Karpas-422 (cell line): ENCODE data around the gene RNASET2. TPM values are rescaled to one million over a fixed set of nuclear protein-coding genes. Genes with fewer than 3 reads are reported as not detected.
"Not testable (repeated sequence)": the region's sequence is repeated elsewhere in the genome, so short reads cannot be mapped to it uniquely, and the experiment has no call there.

Source experiments
- DNase-seq: peaks from one replicate; pipeline ENCODE4 v3.0.0-alpha.2; 2015
- H2AFZ ChIP-seq: fragments of 200-600 bp; sonication (generic); 2 replicates; pipeline ENCODE4 v1.6.1; 2014; ENCODE audit warnings: antibody characterized with exemption, low read length, mixed read lengths
- H3K27ac ChIP-seq: fragments of 200-600 bp; sonication (generic); 2 replicates; pipeline ENCODE4 v1.5.1; 2014; ENCODE audit warnings: mild to moderate bottlenecking, low read length, moderate library complexity
- H3K27me3 ChIP-seq: fragments of 200-600 bp; sonication (generic); 2 replicates; pipeline ENCODE4 v1.6.1; 2014; ENCODE audit warnings: low read length, mixed read lengths
- H3K36me3 ChIP-seq: fragments of 200-600 bp; sonication (generic); 2 replicates; pipeline ENCODE4 v1.6.1; 2014; ENCODE audit warnings: low read length, mixed read lengths; ENCODE audit not compliant: insufficient read depth
- H3K4me1 ChIP-seq: fragments of 200-600 bp; sonication (generic); 2 replicates; pipeline ENCODE4 v1.6.1; 2014; ENCODE audit warnings: mild to moderate bottlenecking, low read length, mixed read lengths
- H3K4me2 ChIP-seq: fragments of 200-600 bp; sonication (generic); 2 replicates; pipeline ENCODE4 v1.6.1; 2014; ENCODE audit warnings: low read length, low read depth, mild to moderate bottlenecking; ENCODE audit not compliant: poor library complexity, severe bottlenecking
- H3K4me3 ChIP-seq: fragments of 200-600 bp; sonication (generic); 2 replicates; pipeline ENCODE4 v1.5.1; 2014; ENCODE audit warnings: mild to moderate bottlenecking, antibody characterized with exemption, low read length, mixed read lengths
- H3K79me2 ChIP-seq: fragments of 200-600 bp; sonication (generic); 2 replicates; pipeline ENCODE4 v1.6.1; 2014; ENCODE audit warnings: mild to moderate bottlenecking, low read length, mixed read lengths
- H3K9ac ChIP-seq: fragments of 200-600 bp; sonication (generic); 2 replicates; pipeline ENCODE4 v1.6.0; 2014; ENCODE audit warnings: low read length
- H3K9me2 ChIP-seq: fragments of 200-600 bp; sonication (generic), shearing (Covaris generic); replicated peaks from 2 replicates; pipeline ENCODE4 v1.6.0; 2014; ENCODE audit warnings: mild to moderate bottlenecking, low read length, moderate library complexity; ENCODE audit not compliant: insufficient read depth
- H3K9me3 ChIP-seq: fragments of 300-700, 200-600 bp; sonication (generic); 2 replicates; pipeline ENCODE4 v1.6.1; 2014; ENCODE audit warnings: low read length, mixed read lengths
- H4K20me1 ChIP-seq: fragments of 200-600 bp; sonication (generic); 2 replicates; pipeline ENCODE4 v1.6.1; 2014; ENCODE audit warnings: mild to moderate bottlenecking, antibody characterized with exemption, low read length, low read depth; ENCODE audit not compliant: insufficient read depth
- total RNA-seq: library from RNA; depleted of rRNA; stranded (reverse); fragments of >200 nt; shearing (Covaris generic); gene quantifications from 2 replicates; pipeline ENCODE4 v1.2.3, GENCODE V29; 2014; ENCODE audit warnings: low replicate concordance

Gene RNASET2
- total RNA-seq, 1 experiment from 2014 or later = 147 TPM

DNA sequence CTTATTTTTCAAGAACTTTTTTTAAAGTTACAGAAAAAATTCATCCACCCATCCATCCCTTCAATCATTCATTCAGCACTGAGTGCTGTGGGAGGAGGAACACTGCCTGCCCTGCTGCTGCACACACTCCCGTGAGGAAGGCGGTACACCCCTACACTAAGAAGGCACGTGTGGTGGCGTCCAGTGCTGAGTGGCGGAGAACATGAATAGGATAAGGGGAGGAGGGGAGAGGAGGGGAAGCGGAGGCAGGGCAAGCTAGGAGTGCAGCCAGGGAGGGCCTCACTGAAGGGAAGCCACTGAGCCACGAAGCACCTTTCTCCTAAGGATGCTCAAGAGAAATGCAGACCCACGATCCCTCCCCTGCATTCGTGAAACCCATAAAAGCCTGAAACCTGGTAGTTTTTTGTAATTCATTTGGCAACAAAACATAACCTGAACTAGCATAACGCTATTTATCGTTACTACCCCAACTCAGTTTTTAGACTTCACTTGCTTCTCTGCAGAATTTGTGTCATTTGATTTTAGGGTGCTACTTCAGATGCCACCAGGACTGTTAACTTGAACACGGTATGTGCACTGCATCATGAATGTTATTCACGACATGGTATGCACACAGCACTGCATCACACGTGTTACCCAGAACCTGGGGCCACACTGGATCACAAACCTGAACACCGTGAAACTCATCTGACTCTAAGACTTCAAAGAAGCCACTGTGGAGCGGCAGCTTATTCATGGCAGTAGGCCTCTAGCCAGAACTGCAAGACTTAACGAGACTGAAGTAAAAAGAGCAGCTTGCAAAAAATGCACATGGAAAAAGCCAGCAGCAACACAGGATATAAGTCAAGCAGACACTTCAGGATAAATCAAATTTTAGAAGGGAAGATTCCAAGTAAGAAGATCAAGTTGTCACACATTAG lies 3.5 kb downstream of the RNASET2 start:
- no peak for DNase-seq

GRCh38 chr6:166952121-166952520 lies 4.2 kb downstream of the RNASET2 start:
- Histone ChIP-seq H3K79me2 (peaks cover 29% of the 10 kb centered on the region), H4K20me1 (no peaks in the 10 kb centered on the region), H3K4me1 (peaks cover 48% of the 10 kb centered on the region), H2AFZ (no peak overlapping the region), H3K27ac (0 out of 2 replicates have a peak overlapping the region, but pooled peaks have one; percentile 40), H3K9me2 (no peaks in the 10 kb centered on the region), H3K4me3 (no peak overlapping the region), H3K9ac (peak overlapping the region; percentile 33; the same call in 1 of the 2 replicates), H3K36me3 (peaks cover 3% of the 10 kb centered on the region; the same call in 1 of the 2 replicates), H3K27me3 (no peaks in the 10 kb centered on the region), H3K9me3 (no peaks in the 10 kb centered on the region), H3K4me2 (peak overlapping the region; percentile 61)
- DNase-seq = no peak

More for the DNA sequence above, 3.5 kb downstream of the RNASET2 start:
- H3K4me3 ChIP-seq = no peak overlapping the region
- no peaks in the 10 kb centered on the region for H3K27me3 ChIP-seq
- H3K9ac ChIP-seq = no peak overlapping the region
- peaks cover 29% of the 10 kb centered on the region for H3K79me2 ChIP-seq
- peaks cover 3% of the 10 kb centered on the region; the same call in 1 of the 2 replicates for H3K36me3 ChIP-seq
- no peaks in the 10 kb centered on the region for H4K20me1 ChIP-seq
- no peaks in the 10 kb centered on the region for H3K9me2 ChIP-seq
- H3K9me3 ChIP-seq = no peaks in the 10 kb centered on the region
- H3K4me2 ChIP-seq = no peak overlapping the region
- peaks cover 55% of the 10 kb centered on the region for H3K4me1 ChIP-seq
- H2AFZ ChIP-seq = no peak overlapping the region
- no peak overlapping the region for H3K27ac ChIP-seq

DNA sequence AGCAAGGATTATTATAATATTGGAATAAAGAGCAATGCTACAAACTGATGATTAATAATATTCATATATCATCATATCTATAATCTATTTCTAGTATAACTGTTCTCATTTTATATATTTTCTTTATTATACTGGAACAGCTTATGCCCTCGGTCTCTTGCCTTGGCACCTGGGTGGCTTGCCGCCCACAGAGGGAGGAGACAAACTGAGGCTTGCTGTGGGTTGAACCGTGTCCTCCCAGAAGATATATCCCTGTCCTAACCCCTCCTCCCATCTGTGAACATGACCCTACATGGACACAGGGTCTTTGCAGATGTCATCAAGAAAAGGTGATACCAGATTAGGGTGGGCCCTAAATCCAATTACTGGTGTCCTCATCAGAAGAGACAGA lies 4.7 kb downstream of the RNASET2 start:
- Histone ChIP-seq H3K27ac (peak overlapping the region; percentile 40; the same call in 1 of the 2 replicates), H3K9me3 (no peaks in the 10 kb centered on the region), H3K4me2 (peak overlapping the region; percentile 61), H3K36me3 (peaks cover 3% of the 10 kb centered on the region; the same call in 1 of the 2 replicates), H2AFZ (no peak overlapping the region), H3K79me2 (peaks cover 29% of the 10 kb centered on the region), H3K4me3 (no peak overlapping the region), H3K9me2 (no peaks in the 10 kb centered on the region), H3K27me3 (no peaks in the 10 kb centered on the region), H3K9ac (peak overlapping the region; percentile 33; the same call in 1 of the 2 replicates), H4K20me1 (no peaks in the 10 kb centered on the region), H3K4me1 (peaks cover 43% of the 10 kb centered on the region)
- no peak for DNase-seq

DNA sequence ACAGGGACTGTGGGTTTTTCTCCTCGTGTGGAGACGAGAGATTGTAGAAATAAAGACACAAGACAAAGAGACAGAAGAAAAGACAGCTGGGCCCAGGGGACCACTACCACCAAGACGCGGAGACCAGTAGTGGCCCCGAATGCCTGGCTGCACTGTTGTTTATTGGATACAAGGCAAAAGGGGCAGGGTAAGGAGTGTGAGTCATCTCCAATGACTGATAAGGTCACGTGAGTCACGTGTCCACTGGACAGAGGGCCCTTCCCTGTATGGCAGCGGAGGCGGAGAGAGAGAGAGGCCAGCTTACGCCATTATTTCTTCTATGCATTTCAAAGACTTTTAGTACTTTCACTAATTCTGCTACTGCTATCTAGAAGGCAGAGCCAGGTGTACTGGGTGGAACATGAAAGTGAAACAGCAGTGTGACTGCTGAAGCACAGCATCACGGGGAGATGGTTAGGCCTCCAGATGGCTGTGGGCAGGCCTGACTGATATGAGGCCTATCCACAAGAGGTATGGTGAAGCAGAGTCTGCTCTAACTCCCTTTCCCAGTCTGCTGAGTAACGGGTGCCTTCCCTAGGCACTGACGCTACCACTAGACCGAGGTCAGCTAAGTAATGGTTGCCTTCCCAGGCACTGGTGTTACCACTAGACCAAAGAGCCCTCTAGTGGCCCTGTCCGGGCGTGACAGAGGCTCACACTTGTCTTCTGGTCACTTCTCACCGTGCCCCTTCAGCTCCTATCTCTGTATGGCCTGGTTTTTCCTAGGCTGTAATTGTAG lies 5.3 kb downstream of the RNASET2 start:
- H3K9me3 ChIP-seq, H3K9me2 ChIP-seq, H3K36me3 ChIP-seq, H3K27me3 ChIP-seq, H4K20me1 ChIP-seq: not testable (repeated sequence)
- Histone ChIP-seq H3K9ac (peak overlapping the region; percentile 21; the same call in 1 of the 2 replicates), H3K4me2 (peak overlapping the region; percentile 61), H3K79me2 (peaks cover 28% of the 10 kb centered on the region), H3K4me3 (peak overlapping the region; percentile 47; the same call in 1 of the 2 replicates), H2AFZ (peak overlapping the region; percentile 65; the same call in 1 of the 2 replicates), H3K27ac (peak overlapping the region; percentile 40; the same call in 1 of the 2 replicates), H3K4me1 (peaks cover 42% of the 10 kb centered on the region)
- peak; percentile 84 for DNase-seq

DNA sequence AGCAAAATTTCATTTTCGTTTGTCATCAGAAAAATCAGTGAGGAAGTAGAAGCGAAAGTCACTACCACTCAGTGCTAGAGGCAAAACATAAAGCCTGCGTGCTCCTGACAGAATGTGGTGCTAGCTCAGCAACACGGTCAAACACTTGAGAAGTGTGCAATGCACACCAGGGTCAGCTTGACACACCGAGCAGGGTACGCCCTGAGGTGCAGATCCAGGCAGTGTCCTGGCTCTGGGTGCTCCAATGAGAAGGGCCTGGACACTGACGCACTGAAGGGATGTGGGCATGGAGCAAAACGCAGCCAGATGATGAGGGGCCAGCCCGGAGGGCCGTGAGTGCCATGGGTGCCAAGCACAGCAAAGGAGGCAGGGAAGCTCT lies 5.9 kb downstream of the RNASET2 start:
- no peaks in the 10 kb centered on the region for H3K9me2 ChIP-seq
- H3K9ac ChIP-seq = peak overlapping the region; percentile 34; the same call in 1 of the 2 replicates
- H3K27ac ChIP-seq = peak overlapping the region; percentile 40
- H3K4me2 ChIP-seq = peak overlapping the region; percentile 61
- peak overlapping the region; percentile 65; the same call in 1 of the 2 replicates for H2AFZ ChIP-seq
- H4K20me1 ChIP-seq = no peaks in the 10 kb centered on the region
- H3K4me3 ChIP-seq = peak overlapping the region; percentile 47; the same call in 1 of the 2 replicates
- peaks cover 22% of the 10 kb centered on the region for H3K79me2 ChIP-seq
- peaks cover 40% of the 10 kb centered on the region for H3K4me1 ChIP-seq
- no peaks in the 10 kb centered on the region for H3K9me3 ChIP-seq
- no peaks in the 10 kb centered on the region for H3K27me3 ChIP-seq
- peaks cover 6% of the 10 kb centered on the region; the same call in 1 of the 2 replicates for H3K36me3 ChIP-seq
- DNase-seq = no peak

DNA sequence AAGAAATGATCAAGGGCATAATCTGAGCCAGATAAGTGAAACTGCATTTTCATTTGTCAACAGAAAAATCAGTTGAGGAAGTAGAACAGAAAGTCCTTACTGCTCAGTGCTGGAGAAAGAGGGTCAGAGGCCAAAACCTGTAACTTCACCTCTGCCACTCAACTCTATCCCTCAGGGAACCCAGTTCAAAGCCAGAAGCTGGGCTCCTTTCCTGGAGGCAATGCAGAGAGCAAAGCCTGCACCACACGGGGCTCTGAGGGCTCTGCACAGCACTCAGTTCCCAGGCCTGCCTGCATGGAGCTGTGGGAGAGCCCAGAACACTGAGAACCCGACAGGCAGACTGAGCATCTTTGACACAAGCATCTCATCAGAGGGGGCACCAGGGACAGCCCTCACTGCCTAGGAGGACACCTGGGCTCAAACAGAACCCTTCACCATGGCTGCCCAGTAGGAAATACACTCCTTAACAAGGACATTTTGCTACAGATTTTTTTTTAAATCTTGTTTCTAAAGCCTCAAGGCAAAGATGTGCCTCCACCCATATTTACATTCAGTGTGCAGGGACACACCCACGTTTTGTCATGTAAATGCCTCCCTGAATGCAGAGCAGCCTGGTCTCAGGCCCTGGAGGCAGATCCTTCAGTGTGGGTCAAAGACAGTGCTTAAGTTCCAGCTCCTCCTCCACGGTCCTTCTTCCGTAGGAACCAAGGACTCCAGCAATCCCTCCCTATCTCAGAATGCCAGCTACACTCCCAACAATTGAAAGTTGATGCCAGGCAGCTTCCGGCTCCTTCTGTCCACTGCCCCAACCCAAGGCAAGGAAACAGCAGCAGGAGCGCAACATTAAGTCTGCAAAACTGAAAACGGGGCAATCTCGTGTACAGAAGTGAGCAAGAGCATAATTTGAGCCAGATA lies 6.6 kb downstream of the RNASET2 start:
- Histone ChIP-seq H3K4me2 (peak overlapping the region; percentile 61), H3K4me1 (peaks cover 35% of the 10 kb centered on the region), H3K36me3 (peaks cover 6% of the 10 kb centered on the region; the same call in 1 of the 2 replicates), H3K79me2 (peaks cover 20% of the 10 kb centered on the region), H3K27ac (peak overlapping the region; percentile 40), H3K9me3 (no peaks in the 10 kb centered on the region), H4K20me1 (no peaks in the 10 kb centered on the region), H3K27me3 (no peaks in the 10 kb centered on the region), H3K4me3 (no peak overlapping the region), H2AFZ (no peak overlapping the region), H3K9me2 (no peaks in the 10 kb centered on the region), H3K9ac (peak overlapping the region; percentile 34; the same call in 1 of the 2 replicates)
- no peak for DNase-seq

- not testable (repeated sequence) for H3K4me2 ChIP-seq, H3K9ac ChIP-seq, H3K9me3 ChIP-seq, H3K27me3 ChIP-seq, H3K27ac ChIP-seq, H4K20me1 ChIP-seq, H3K9me2 ChIP-seq, H3K36me3 ChIP-seq, H3K4me3 ChIP-seq, H2AFZ ChIP-seq, DNase-seq
- peaks cover 28% of the 10 kb centered on the region for H3K4me1 ChIP-seq
- H3K79me2 ChIP-seq = peaks cover 11% of the 10 kb centered on the region
These were observed 7.6 kb downstream of the RNASET2 start for GRCh38 chr6:166948724-166949123.
